GM21825 (cell line): ENCODE results near the gene DNTT.

Experiments
- ATAC-seq: cut with Tn5 transposase; IDR thresholded peaks from one replicate; pipeline ENCODE4 v1.9.1; 2021; ENCODE audit warnings: mild to moderate bottlenecking, moderate library complexity; ENCODE audit not compliant: unreplicated experiment

DNTT gene

DNA sequence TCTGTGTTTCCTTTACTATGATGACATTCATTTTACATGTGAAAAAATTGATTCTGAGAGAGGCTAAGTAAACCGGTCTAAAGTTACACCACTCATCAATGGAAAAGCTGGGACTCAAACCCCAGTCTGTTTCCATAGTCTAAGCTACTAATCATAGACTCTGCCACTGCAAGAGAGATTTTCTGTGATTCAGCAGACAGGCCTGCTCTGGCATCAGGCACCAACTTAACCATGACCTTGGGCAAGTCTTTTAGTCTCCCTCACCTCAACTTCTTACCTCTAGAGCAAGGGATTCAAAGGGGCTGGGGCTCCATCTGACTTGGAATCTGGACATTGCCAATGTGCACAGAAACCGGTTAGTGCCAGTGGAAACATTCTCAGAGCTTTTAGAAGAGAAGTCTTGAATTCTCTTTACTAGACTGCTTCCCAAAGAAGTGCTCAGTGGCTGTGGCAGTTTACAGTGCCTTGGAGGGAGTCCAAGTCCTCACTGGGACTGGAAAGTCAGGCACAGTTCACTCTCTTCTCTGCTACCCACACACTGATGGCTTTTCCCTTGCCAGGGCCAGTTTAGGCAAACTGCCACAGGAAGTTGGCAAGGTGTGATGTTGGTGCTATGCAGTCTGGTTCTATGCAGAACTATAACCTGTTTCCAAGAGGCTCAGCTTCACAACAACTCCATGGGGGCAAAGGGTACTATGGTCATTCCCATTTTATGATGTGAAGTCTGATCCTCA, 28.4 kb upstream of the DNTT start:
- ATAC-seq = no peak

DNA sequence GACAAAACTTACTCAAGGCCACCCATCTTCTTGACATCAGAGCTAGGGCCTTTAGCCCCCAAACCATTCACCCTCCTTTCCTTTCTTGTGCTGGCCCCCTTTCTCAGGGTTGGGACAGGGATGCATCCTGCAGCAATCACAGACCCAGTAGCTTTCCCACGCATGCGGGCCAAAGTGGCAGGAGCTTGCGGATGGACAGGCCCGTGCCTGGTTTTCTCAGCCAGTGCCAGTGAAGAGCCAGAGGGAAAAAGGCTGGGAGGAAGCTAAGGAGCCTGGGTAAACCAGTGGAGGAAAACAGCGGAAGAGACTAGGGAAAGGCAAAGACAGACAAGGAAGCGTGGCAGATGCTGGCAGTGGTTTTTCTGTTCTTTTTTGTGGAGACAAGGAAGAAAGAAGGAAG, 27.8 kb upstream of the DNTT start:
- ATAC-seq = no peak

GRCh38 chr10:96276831-96277230, 27.4 kb upstream of the DNTT start:
- ATAC-seq = no peak

- no peak for ATAC-seq
Observed at GRCh38 chr10:96279191-96279641, 25.0 kb upstream of the DNTT start.

DNA sequence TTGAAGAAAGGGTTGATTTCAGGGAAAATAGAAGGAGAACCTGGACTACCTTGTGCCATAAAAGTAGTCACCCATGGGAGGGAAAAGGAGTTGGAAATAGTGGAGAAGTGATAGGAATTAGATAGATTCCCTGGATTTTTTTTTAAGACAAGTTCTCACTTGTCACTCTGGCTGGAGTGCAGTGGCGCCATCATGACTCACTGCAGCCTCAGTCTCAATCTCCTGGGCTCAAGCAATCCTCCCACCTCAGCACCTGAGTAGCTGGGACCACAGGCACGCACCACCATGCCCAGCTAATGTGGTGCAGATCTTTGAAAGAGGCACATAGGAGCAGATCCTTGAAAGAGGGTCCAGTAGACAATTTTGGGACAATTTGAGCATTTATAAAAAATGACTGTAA, 23.4 kb upstream of the DNTT start:
- no peak for ATAC-seq

- no peak for ATAC-seq
Observed at GRCh38 chr10:96281444-96282029, 22.7 kb upstream of the DNTT start.

GRCh38 chr10:96283351-96283750, 20.9 kb upstream of the DNTT start:
- ATAC-seq = no peak

GRCh38 chr10:96283756-96284155, 20.5 kb upstream of the DNTT start:
- no peak for ATAC-seq

DNA sequence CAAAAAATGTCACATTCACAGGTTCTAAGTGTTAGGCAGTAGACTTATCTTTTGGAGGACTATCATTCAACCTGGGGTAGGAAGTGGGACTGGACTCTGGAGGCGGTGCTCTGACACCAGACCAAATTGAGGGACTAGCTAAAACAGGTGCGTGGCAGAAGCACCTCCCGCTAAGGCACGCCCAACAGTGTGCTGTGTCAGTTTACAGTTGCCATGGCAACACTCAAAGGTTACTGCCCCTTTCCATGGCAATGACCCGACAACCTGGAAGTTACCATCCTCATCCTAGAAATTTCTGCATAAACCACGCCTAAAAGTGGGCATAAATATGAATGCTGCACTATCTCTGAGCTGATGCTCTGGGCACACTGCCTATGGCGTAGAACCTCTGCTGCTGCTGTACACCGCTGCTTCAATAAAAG, 18.9 kb upstream of the DNTT start:
- ATAC-seq = no peak

DNA sequence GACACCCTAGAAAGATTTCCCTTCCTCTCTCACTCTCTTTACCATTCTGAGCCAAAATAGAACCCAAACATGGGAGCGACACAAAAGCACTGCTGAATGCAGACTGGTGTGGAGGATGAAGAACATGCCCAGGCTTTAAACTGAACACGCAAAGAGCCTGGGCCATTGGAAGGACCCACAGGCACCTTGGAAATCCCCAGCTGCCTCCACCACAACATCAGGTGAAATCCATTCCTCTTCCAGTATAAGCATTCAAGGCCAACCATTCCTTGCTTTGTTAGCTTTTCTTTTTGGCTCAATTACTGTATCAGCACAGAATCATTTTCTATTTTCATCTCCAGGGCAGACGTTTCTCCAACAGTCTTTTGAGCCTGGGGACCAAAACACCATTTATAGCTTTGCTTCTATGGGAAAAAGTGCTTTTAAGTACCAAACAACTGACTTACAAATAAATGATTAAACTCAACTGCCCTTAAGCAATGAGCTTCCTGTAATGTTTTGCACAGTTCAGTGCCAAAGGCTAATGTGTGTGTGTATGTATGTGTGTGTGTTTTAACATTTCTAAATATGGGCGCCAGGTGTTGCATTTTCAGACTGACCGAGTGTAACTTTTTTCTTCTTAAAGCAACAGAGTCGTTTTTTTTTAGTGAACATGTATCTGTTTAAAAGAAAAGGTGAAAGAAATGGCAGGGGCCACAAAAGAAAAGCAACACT, 16.7 kb upstream of the DNTT start:
- peak; percentile 51 for ATAC-seq

DNA sequence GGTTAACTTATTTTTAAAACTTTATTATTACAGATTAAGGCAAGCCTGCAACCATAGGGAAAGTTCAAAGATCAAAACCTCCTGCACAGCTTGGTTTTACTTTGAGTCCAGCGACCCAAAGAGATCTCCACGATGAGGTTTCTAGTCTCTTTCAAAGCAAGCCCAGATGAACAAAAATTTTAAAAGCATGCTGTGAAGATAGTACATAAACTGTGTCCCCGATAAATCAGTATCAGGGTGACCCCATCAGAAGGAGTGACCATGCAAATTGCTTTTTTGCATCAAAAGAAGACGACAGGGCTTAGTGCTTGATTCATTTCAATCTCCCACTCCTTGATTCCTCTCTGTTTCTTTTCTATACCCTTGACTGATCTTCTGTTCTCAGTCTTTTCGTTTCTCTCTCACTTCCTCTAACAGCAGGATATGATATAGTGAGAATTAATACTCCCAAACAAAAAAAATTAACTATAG, 16.0 kb upstream of the DNTT start:
- ATAC-seq = peak; percentile 70

DNA sequence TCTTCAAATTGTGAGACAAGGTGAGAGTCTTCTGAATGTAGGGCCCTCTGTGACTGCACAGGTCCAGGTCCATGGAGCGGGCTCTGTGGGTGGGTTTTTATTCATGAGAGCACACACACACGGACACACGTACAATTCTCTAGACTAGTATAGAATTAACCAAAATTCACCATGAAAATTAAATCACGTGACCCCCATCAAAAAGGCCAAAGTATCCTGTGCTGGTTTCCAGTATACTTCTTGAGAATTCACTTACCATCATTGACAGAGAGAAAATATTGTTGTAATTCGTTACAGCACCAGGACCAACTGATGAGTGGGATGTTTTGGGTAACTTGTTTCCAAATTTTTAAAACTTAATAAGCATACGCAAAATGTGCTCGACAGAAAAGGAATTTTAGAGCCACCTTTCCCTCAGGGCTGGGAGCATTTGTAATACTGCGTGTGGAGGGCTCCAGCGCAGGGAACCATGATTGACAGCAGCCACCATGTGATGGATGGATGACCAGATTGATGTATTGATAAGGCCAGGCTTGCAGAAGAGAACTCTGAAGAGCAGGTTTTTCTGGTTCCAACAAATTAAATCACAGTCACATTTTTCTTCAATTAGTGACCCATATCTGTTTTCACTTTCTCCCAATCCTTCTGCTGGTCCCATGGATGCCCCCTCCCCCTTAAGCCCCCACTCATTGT, 14.9 kb upstream of the DNTT start:
- no peak for ATAC-seq

DNA sequence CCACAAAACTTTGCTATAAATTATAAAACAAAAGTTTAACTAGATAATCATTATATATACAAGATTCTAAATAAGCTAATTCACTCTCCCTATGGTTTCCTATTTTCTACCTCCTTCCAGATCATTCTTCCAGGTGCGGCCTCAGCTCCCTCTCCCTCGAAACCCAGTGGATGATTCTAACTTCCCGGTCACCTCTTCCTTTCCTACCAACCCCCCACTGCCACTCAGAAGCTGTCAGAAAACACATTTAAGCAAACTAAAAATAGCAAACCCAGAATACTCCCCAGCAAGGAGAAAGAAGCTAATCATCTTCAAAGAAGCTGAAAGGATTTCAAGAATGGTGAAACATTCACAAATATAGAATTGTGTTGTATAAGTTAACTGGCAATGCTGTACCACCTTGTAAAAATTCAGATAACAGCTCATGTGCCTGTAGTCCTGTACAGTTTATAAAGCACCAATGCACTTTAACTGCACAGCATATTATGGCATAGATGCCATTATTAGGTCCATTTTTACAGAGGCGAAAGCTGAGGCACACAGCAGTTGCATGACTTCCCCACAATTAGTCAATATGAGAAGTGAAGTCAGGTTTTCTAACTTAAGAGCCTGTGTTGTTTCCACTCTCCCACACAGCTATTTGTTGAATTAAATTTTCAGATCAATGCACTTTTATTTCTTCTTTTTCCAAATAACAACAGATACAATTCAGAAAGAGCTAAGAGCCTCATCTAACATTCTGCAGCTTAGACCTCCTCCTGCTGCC, 13.7 kb upstream of the DNTT start:
- no peak for ATAC-seq

DNA sequence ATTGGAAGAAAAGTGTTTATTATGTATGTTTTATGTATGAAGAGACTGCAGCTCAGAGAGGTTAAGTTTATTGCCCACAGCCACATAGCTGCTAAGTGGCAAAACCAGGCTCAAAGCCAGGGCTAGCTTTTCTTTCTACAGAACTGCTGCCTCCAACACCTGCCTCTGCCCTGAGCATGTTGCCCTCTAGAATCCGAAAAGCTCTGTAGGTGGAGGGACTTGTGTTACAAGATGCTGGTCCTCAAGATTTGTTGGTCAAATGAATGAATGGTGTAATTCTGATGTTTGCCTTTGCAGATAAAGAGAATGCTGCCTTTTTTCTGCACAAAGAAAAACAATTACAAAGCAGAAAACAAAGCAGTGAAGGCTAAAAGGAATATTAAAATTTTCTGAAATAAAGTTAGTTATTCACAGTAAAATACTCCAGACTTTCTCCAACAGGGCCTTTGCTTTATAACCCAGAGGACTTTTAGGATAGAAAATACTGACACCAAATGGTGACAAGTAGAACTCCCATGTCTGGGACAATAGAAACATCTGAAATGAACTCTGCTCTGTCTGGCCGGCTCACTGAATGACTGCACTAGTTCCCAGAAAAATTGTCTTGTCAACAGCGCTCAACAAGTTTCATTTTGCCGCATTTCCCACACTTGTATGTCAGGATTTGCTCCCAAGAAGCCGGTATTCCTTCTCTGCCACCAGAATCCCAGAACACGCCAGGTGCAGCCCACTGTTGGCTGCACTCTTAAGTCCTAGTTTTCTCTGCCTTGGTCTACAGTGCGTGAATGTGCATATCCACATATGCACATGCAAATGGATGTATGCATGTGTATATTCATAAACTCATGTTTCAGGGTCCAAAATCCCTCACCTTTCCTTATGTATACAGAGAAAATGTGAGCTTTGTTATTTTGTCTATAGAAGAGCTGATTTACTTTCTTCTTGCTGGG, 11.0 kb upstream of the DNTT start:
- ATAC-seq = peak; percentile 37

DNA sequence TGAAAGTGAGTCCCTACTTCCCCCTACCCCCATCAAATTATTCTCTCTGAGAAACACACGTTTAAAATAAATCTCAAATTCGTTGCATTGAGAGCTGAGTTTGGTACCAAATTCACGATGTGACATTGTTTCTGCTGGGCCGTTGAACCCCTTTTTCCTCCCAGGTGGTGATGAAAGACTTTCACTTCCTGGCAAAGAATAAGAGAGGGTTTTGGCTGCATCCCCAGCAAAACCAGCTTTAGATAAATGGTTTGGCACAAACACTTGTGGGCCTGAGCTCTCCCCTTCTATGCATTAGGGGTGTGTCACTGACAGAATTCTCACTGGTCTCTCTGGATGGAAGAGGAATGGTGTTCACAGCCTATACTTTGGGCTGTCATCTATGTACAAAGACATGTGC, 8.8 kb upstream of the DNTT start:
- no peak for ATAC-seq

DNA sequence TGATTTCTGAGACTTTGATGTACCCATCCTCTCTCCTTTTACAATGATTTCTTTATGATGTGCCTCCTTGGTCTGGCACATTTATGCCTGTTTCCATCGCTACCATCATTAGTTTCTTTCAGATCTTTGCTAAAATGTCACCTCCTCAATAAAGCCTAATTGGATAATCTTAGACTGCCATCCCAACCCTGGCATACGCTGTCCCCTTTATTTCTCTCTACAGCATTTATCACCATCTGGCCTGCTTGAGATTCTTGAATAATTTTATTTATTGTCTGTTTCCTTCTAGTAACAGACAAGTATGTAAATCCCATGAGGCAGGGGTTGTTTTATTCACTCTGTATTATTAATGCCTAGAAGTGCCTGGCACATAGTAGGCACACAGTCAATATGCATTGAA, 6.7 kb upstream of the DNTT start:
- no peak for ATAC-seq

- no peak for ATAC-seq
Observed at GRCh38 chr10:96298362-96298761, 5.9 kb upstream of the DNTT start.

DNA sequence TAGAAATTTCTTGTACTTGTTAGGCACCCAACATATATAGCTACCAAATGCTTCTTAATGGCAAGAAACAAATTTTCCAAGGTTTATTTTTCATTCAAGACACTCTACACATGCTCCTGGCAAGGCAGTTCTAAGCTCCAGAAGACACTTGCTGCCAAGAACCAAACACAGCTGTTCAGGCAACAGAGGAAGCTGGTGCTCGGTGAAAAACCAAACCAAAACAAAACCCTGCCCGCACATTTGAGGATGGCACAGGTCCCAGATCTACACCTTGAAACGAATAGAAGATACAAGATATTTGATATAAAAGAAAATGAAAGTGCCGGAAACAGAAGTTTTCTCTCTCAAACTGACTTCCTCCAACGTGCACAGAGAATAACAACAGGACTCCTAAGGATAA, 4.9 kb upstream of the DNTT start:
- no peak for ATAC-seq

DNA sequence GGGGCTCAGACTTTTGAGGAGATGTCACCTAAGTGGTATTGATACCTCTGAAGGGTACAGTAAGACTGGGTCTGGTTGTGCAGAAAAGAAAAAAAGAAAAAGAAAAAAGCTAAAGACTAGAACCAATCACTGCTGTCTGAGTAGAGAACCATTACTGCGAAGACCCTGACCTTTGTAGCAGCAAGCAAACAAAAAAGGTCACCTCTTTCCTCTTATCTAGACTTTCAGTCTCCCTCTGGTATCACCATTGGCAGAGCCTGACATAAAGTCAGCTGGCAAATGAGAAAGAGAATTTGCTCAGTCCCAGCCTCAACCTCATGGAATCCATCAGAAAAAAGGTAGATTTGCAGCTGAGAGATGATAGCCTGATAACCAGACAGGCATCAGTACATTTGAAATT, 2.6 kb upstream of the DNTT start:
- no peak for ATAC-seq

- ATAC-seq = no peak
Observed at GRCh38 chr10:96305019-96305418, 785 bp downstream of the DNTT start.
